Stimulated activated memory B cell treated with anti-CD40 and anti-IgM and Interleukin-4, amounts not matched to agents 10 μg/mL and 1 μg/mL and 100 μg/mL, for 72 hours (primary cell): ENCODE data around the gene FOXJ3.

Source experiments
- ATAC-seq: fragments of 150-1000 bp; cut with Tn5 transposase; 2 replicates; pipeline ENCODE4 v1.10.0; 2021
- H3K27ac Mint-ChIP-seq: one replicate; pipeline ENCODE4 v1.8.0; 2022; ENCODE audit warnings: mild to moderate bottlenecking, mixed read lengths
- H3K27me3 Mint-ChIP-seq: one replicate; pipeline ENCODE4 v1.8.0; 2022; ENCODE audit warnings: mixed read lengths
- H3K36me3 Mint-ChIP-seq: one replicate; pipeline ENCODE4 v1.8.0; 2022; ENCODE audit warnings: mixed read lengths
- H3K4me1 Mint-ChIP-seq: one replicate; pipeline ENCODE4 v1.8.0; 2022; ENCODE audit warnings: mixed read lengths
- H3K4me3 Mint-ChIP-seq: one replicate; pipeline ENCODE4 v1.8.0; 2022; ENCODE audit warnings: mild to moderate bottlenecking, moderate library complexity, mixed read lengths
- H3K9me3 Mint-ChIP-seq: one replicate; pipeline ENCODE4 v1.8.0; 2022; ENCODE audit warnings: mixed read lengths

Gene FOXJ3

GRCh38 chr1:42148166-42148565 lies 186.9 kb downstream of the FOXJ3 start:
- H3K4me3 Mint-ChIP-seq, result no peak overlapping the region
- peaks cover 21% of the 10 kb centered on the region for H3K27me3 Mint-ChIP-seq
- no peaks in the 10 kb centered on the region for H3K9me3 Mint-ChIP-seq
- no peak overlapping the region for H3K27ac Mint-ChIP-seq
- H3K4me1 Mint-ChIP-seq, result no peaks in the 10 kb centered on the region
- H3K36me3 Mint-ChIP-seq, result no peaks in the 10 kb centered on the region
- no peak for ATAC-seq

DNA sequence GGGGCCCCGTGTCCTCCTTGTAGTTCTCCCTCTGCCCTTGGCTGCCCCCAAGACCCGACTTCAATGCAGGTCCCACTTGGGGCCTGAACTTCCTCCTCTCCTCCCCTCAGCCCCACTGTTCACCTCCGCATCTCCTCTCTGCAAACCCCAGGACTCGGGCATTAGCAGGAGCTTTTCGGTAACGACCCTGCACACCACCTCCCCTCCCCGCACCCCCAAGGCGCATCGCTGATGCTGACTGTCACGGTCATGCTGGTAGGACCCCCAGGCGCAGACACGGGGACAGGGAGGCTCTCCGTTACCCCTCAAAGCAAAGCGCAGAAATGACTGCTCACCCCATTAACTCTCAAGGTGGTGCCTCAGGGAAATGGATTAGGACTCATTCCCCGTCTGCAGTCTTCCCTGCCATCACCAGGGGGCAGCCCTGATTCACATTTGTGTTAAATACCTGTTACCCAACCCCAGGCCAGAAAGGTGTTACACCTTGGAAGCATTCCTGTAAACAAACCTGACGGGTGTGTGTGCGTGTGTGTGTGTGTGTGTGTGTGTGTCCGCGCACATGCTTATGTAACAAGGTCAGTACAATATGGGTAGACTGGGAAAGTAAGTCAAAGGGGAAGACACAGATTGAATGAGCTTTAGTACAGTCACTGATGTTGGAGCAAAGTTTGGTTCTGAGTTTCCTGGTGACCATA lies 188.3 kb downstream of the FOXJ3 start:
- no peak overlapping the region for H3K27ac Mint-ChIP-seq
- H3K4me1 Mint-ChIP-seq, result no peaks in the 10 kb centered on the region
- no peak overlapping the region for H3K4me3 Mint-ChIP-seq
- H3K9me3 Mint-ChIP-seq, result no peaks in the 10 kb centered on the region
- ATAC-seq, result no peak
- H3K36me3 Mint-ChIP-seq, result no peaks in the 10 kb centered on the region
- peaks cover 35% of the 10 kb centered on the region for H3K27me3 Mint-ChIP-seq

DNA sequence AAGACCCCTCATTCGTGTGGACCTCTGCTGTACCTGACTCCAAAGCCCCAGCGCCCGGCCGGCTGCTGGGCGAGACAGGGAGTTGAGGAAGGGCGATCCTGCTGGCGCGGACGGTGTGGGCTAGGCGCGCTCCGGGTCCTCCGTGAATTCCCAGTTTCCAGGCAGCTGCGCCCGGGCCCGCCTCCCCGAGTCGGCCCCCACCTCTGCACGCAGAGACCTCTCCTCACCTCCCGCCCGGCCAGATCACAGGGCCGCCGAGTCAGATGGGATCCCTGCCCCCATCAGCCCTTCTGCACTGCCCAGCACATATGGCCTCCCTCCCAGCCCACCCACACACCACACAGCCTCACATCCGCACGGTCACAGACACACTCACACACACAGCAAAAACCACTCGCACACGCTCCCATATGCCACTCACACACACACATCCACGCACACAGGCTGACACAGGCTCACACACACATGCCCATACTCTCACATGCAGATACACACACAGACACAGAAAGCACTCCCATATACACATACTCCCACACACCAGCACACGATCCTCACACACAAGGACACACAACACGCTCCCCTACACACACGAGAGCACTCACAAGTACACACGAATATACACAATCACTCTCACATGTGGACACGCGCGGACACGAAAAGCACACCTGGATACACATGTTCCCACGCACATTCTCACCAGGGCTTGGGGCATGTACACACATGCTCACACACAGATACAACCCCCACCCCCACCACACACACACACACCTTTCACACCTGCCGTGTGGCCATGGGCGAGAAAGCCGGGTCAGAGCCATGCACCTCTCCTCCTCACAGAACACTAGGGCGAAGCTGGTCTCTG lies 189.0 kb downstream of the FOXJ3 start:
- Mint-ChIP-seq H3K4me3 (no peak overlapping the region), H3K36me3 (no peaks in the 10 kb centered on the region), H3K27ac (no peak overlapping the region), H3K27me3 (peaks cover 34% of the 10 kb centered on the region), H3K9me3 (no peaks in the 10 kb centered on the region), H3K4me1 (no peaks in the 10 kb centered on the region)
- ATAC-seq, result no peak

DNA sequence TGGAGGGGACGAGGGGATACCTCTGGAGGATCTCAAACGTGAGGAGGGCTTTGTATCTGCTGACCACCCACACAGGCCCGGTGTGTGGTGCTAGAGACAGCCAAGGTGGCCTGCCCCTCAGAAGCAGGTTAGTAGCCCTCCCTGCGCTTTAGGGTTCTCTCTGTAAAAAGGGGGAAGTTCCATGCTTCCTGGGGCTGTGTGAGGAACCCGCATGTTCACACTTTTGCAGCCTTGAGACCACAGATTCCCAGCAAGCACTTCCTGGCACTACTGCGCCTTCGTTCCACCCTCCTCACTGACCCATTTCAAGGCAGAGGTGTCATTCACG lies 189.7 kb downstream of the FOXJ3 start:
- H3K36me3 Mint-ChIP-seq, result no peaks in the 10 kb centered on the region
- no peaks in the 10 kb centered on the region for H3K9me3 Mint-ChIP-seq
- no peak overlapping the region for H3K4me3 Mint-ChIP-seq
- peaks cover 34% of the 10 kb centered on the region for H3K27me3 Mint-ChIP-seq
- H3K27ac Mint-ChIP-seq, result no peak overlapping the region
- no peaks in the 10 kb centered on the region for H3K4me1 Mint-ChIP-seq
- ATAC-seq, result no peak

GRCh38 chr1:42144711-42145388 lies 190.2 kb downstream of the FOXJ3 start:
- Mint-ChIP-seq H3K27ac (no peak overlapping the region), H3K36me3 (no peaks in the 10 kb centered on the region), H3K4me1 (no peaks in the 10 kb centered on the region), H3K27me3 (peaks cover 34% of the 10 kb centered on the region), H3K4me3 (no peak overlapping the region), H3K9me3 (no peaks in the 10 kb centered on the region)
- ATAC-seq, result no peak

- H3K4me1 Mint-ChIP-seq, result no peaks in the 10 kb centered on the region
- no peaks in the 10 kb centered on the region for H3K9me3 Mint-ChIP-seq
- H3K27ac Mint-ChIP-seq, result no peak overlapping the region
- peaks cover 33% of the 10 kb centered on the region for H3K27me3 Mint-ChIP-seq
- no peak for ATAC-seq
- H3K4me3 Mint-ChIP-seq, result no peak overlapping the region
- no peaks in the 10 kb centered on the region for H3K36me3 Mint-ChIP-seq
Measured at GRCh38 chr1:42143896-42144710, 190.9 kb downstream of the FOXJ3 start.

DNA sequence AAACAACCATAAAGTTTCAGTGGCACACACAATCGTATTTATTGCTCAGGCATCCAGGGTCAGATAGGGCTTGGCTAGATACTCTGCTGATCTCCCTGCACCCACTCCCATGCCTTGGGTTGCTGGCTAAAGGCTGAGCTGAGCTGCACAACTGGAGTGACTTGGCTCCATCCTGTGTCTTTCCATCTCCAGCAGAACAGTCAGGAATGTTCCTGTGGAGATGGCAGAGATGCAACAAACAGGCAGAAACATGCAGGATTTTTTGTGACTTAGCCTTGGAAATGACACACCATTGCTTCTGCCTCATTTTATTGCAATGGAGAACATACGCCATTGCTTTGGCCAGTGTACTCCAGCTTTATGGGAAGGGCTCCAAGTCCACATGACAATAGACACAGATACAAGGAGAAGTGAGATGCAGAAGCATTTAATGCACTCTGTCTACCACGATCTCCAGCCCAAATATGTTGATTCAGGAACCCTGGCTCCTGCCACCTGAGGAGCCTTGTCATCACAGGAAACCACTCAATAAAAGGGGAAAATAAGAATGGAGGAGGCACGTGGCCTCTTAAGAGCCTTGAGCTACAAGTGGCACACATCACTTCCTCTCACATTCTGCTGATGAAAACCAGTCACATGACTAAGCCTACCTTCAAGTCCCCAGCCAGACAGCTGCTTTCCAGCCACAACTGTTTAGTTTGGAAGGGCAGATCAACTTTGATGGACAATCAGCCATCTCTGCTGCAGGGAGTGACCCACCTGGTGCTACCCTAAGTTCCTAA lies 191.9 kb downstream of the FOXJ3 start:
- H3K27me3 Mint-ChIP-seq, result peaks cover 43% of the 10 kb centered on the region
- H3K9me3 Mint-ChIP-seq, result no peaks in the 10 kb centered on the region
- H3K4me1 Mint-ChIP-seq, result no peaks in the 10 kb centered on the region
- no peak overlapping the region for H3K27ac Mint-ChIP-seq
- no peak overlapping the region for H3K4me3 Mint-ChIP-seq
- ATAC-seq, result no peak
- no peaks in the 10 kb centered on the region for H3K36me3 Mint-ChIP-seq

GRCh38 chr1:42141978-42142377 lies 193.1 kb downstream of the FOXJ3 start:
- no peak overlapping the region for H3K4me3 Mint-ChIP-seq
- ATAC-seq, result no peak
- peaks cover 6% of the 10 kb centered on the region for H3K4me1 Mint-ChIP-seq
- no peak overlapping the region for H3K27ac Mint-ChIP-seq
- no peaks in the 10 kb centered on the region for H3K36me3 Mint-ChIP-seq
- no peaks in the 10 kb centered on the region for H3K9me3 Mint-ChIP-seq
- peaks cover 45% of the 10 kb centered on the region for H3K27me3 Mint-ChIP-seq

GRCh38 chr1:42140191-42140590 lies 194.8 kb downstream of the FOXJ3 start:
- Mint-ChIP-seq H3K9me3 (no peaks in the 10 kb centered on the region), H3K4me1 (peaks cover 11% of the 10 kb centered on the region), H3K36me3 (no peaks in the 10 kb centered on the region), H3K4me3 (no peak overlapping the region), H3K27ac (no peak overlapping the region), H3K27me3 (peaks cover 53% of the 10 kb centered on the region)
- ATAC-seq, result no peak

DNA sequence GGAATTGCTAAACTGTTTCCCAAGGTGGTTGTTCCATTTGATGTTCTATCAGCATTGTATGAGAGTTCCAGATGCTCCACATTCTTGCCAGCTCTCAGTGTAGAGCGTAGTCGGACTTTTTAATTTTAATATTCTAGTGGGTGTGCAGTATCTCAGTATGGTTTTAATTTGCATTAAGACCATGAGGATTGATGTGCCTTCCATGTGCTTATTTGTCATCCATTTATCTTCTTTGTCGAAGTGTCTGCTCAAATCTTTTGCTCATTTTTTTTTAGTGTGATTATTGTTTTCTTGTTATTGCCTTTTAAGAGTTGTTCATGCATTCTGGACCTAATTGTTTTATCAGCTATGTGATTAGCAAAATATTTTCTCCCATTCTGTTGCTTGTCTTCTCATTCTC lies 195.6 kb downstream of the FOXJ3 start:
- no peaks in the 10 kb centered on the region for H3K9me3 Mint-ChIP-seq
- peaks cover 11% of the 10 kb centered on the region for H3K4me1 Mint-ChIP-seq
- no peak overlapping the region for H3K27ac Mint-ChIP-seq
- no peak overlapping the region for H3K4me3 Mint-ChIP-seq
- H3K36me3 Mint-ChIP-seq, result no peaks in the 10 kb centered on the region
- ATAC-seq, result no peak
- peaks cover 53% of the 10 kb centered on the region for H3K27me3 Mint-ChIP-seq

GRCh38 chr1:42138586-42138985 lies 196.4 kb downstream of the FOXJ3 start:
- no peak for ATAC-seq
- H3K9me3 Mint-ChIP-seq, result no peaks in the 10 kb centered on the region

DNA sequence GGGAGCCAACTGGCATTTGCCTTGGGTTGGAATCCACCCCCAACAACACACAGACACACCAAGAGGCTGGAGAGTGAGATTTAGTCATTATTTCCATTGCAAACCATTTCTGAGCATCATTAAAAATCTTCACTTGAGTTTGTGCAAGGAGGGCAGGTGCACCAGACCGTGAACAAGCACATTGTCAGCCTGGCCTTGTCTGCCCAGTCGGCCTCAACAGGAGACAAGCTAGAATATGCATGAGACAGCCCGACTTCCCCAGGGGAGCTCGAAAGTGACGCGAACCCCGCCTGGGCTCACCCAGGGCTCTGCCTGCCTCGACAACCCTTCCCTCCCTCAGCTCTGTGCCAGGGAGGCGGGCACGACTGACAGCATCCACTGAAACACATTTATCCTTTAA lies 197.3 kb downstream of the FOXJ3 start:
- no peak overlapping the region for H3K4me3 Mint-ChIP-seq
- H3K27ac Mint-ChIP-seq, result no peak overlapping the region
- ATAC-seq, result peak; percentile 59
- peaks cover 46% of the 10 kb centered on the region for H3K27me3 Mint-ChIP-seq
- H3K4me1 Mint-ChIP-seq, result peaks cover 11% of the 10 kb centered on the region
- no peaks in the 10 kb centered on the region for H3K36me3 Mint-ChIP-seq
- H3K9me3 Mint-ChIP-seq, result no peaks in the 10 kb centered on the region

More at GRCh38 chr1:42138586-42138985, 196.4 kb downstream of the FOXJ3 start:
- H3K27me3 Mint-ChIP-seq, result peaks cover 53% of the 10 kb centered on the region
- H3K4me1 Mint-ChIP-seq, result peaks cover 11% of the 10 kb centered on the region
- H3K27ac Mint-ChIP-seq, result no peak overlapping the region
- no peaks in the 10 kb centered on the region for H3K36me3 Mint-ChIP-seq
- H3K4me3 Mint-ChIP-seq, result no peak overlapping the region

DNA sequence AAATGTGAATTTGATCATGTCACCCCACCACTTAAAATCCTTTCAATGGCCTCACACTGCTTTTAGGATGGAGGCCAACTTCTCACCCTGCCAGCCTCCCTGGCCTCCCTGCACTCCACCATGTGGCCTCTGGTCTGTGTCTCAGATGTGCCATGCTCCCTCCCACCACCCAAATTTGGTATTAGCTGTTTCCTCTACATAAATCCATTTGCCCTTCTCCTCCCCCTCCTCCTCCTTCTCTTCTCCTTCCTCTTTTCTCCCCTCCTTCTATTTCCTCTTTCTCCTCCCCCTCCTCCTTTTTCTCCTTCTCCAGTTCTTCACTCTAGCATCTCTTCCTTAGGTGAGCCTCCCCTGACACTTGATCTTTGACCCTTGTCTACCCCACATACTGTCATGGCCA lies 198.6 kb downstream of the FOXJ3 start:
- H3K4me3 Mint-ChIP-seq, result no peak overlapping the region
- ATAC-seq, result no peak
- peaks cover 35% of the 10 kb centered on the region for H3K27me3 Mint-ChIP-seq
- peaks cover 11% of the 10 kb centered on the region for H3K4me1 Mint-ChIP-seq
- H3K27ac Mint-ChIP-seq, result no peak overlapping the region
- no peaks in the 10 kb centered on the region for H3K9me3 Mint-ChIP-seq
- H3K36me3 Mint-ChIP-seq, result no peaks in the 10 kb centered on the region

DNA sequence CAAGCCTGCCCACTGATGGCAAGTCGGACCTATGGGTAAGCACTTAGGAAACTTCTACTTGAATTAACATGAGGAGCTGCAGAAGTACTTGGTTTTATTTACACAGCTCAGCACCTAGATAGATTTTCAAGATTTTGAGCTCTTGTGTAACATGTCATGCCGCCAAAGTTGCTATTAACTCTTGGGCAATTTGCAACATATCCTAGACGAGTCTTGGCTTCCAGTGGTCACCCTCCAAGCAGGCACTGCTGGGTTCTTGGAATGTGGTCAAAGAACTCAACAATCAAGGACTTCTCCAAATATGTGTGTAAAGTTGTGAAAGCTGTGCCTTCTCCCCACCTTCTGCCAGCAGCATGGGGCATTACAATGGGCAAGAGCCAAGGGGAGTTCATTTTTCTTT lies 199.6 kb downstream of the FOXJ3 start:
- no peak for ATAC-seq
- peaks cover 11% of the 10 kb centered on the region for H3K4me1 Mint-ChIP-seq
- H3K4me3 Mint-ChIP-seq, result no peak overlapping the region
- H3K27me3 Mint-ChIP-seq, result peaks cover 28% of the 10 kb centered on the region
- H3K27ac Mint-ChIP-seq, result no peak overlapping the region
- H3K36me3 Mint-ChIP-seq, result no peaks in the 10 kb centered on the region
- no peaks in the 10 kb centered on the region for H3K9me3 Mint-ChIP-seq
